HepG2 (cell line): Measurements from ENCODE around the gene ARHGEF11. TPM values are rescaled to one million over a fixed set of nuclear protein-coding genes. Genes with fewer than 3 reads are reported as not detected.

Experiments used
- ATAC-seq: fragments of 200-7000 bp; cut with Tn5 transposase; 3 replicates; pipeline ENCODE4 v1.9.1; 2020; ENCODE audit warnings: mild to moderate bottlenecking, moderate library complexity
- BruUV-seq: library from RNA; stranded (reverse); fragments of 400-500 nt; replicated peaks from 2 replicates; lab custom pipeline; 2021; lab: Mats Ljungman, UMichigan
- CTCF ChIA-PET: fragments of 300-600 bp; formaldehyde crosslinking; extraction: SDS; loops from one replicate; lab custom pipeline; 2021; ENCODE audit warnings: low total read pairs, inconsistent platforms, low intra/inter-chr PET ratio; lab: Yijun Ruan, JAX
- POLR2A ChIA-PET: fragments of 350-600 bp; sonication (Branson Sonifier 250); formaldehyde crosslinking; loops from one replicate; lab custom pipeline; 2020; ENCODE audit warnings: antibody characterized with exemption, inconsistent platforms; lab: Yijun Ruan, JAX
- DNase-seq: peaks from one replicate; pipeline ENCODE4 v3.0.0-alpha.2; 2015; ENCODE audit warnings: low spot score
- FAIRE-seq: peaks from 3 replicates; lab custom pipeline; 2011; peaks lifted over from hg19 to GRCh38; lab: Jason Lieb, UNC
- H2AFZ ChIP-seq: one replicate; pipeline ENCODE4 v1.6.1; 2011; ENCODE audit warnings: low read length, inconsistent platforms
- H3K27ac ChIP-seq: fragments of 300-600 bp; 3 replicates; pipeline ENCODE4 v1.8.0; 2011; ENCODE audit warnings: mixed run types, mild to moderate bottlenecking, mixed read lengths, low read length, inconsistent platforms; ENCODE audit not compliant: insufficient read depth; ENCODE audit errors: extremely low read length
- H3K27me3 ChIP-seq, 2 experiments: fragments of 200-600 bp in 1 of 2; 2 replicates in 1 of 2; 3 replicates in 1 of 2; pipeline versions ENCODE4 v1.6.0 to v1.8.0; 2011; ENCODE audit warnings: low read length in 2 of 2, mild to moderate bottlenecking in 2 of 2, moderate library complexity in 2 of 2, inconsistent platforms in 1 of 2; ENCODE audit not compliant: insufficient read depth in 2 of 2, control insufficient read depth in 1 of 2
- H3K36me3 ChIP-seq, 2 experiments: fragments of 200-600 bp in 1 of 2; replicated peaks in 1 of 2; 2 replicates in 1 of 2; 3 replicates in 1 of 2; pipeline versions ENCODE4 v1.5.1 to v1.8.0; 2011; ENCODE audit warnings: low read length in 2 of 2, inconsistent platforms in 1 of 2; ENCODE audit not compliant: insufficient read depth in 2 of 2, control insufficient read depth in 1 of 2
- H3K4me1 ChIP-seq: 2 replicates; pipeline ENCODE4 v1.5.1; 2012; ENCODE audit warnings: low read length, inconsistent platforms; ENCODE audit not compliant: insufficient read depth
- H3K4me2 ChIP-seq: 2 replicates; pipeline ENCODE4 v1.6.0; 2011; ENCODE audit warnings: low read depth, low read length, inconsistent platforms
- H3K4me3 ChIP-seq, 3 experiments: fragments of 200-600 bp in 1 of 3; sonication (generic), shearing (Covaris generic) in 1 of 3; replicated peaks in 1 of 3; 2 replicates each; pipeline ENCODE4 v1.5.1; 2011 to 2016; ENCODE audit warnings: low read length in 3 of 3, inconsistent platforms in 2 of 3, low read depth in 2 of 3, mild to moderate bottlenecking in 2 of 3, control low read depth in 1 of 3, mixed read lengths in 1 of 3; ENCODE audit not compliant: insufficient read depth in 1 of 3
- H3K79me2 ChIP-seq: one replicate; pipeline ENCODE4 v1.6.1; 2011; ENCODE audit warnings: low read length, inconsistent platforms; ENCODE audit not compliant: insufficient read depth
- H3K9ac ChIP-seq: 2 replicates; pipeline ENCODE4 v1.6.0; 2011; ENCODE audit warnings: mild to moderate bottlenecking, low read depth, low read length, inconsistent platforms; ENCODE audit not compliant: insufficient read depth
- H3K9me3 ChIP-seq: 2 replicates; pipeline ENCODE4 v1.5.1; 2012; ENCODE audit warnings: mild to moderate bottlenecking, low read length
- H4K20me1 ChIP-seq: 2 replicates; pipeline ENCODE4 v1.6.0; 2011; ENCODE audit warnings: inconsistent platforms, mild to moderate bottlenecking, low read length, moderate library complexity; ENCODE audit not compliant: insufficient read depth
- BRCA1 ChIP-seq: sonication (generic); formaldehyde crosslinking; IDR thresholded peaks from 2 replicates; pipeline ENCODE4 v1.4.0; 2020; ENCODE audit warnings: missing genetic modification reagents
- HMG20B ChIP-seq: conservative IDR thresholded peaks from 2 replicates; pipeline ENCODE4 v1.6.1; 2016; ENCODE audit warnings: missing genetic modification reagents, missing compliant biosample characterization
- KDM1A ChIP-seq: IDR thresholded peaks from 2 replicates; pipeline ENCODE4 v1.6.1; 2016; ENCODE audit warnings: missing compliant biosample characterization
- MTF1 ChIP-seq: sonication (generic); formaldehyde crosslinking; IDR thresholded peaks from 2 replicates; pipeline ENCODE4 v1.5.0; 2020; ENCODE audit warnings: missing genetic modification reagents
- MYPOP ChIP-seq: sonication (generic); formaldehyde crosslinking; IDR thresholded peaks from 2 replicates; pipeline ENCODE4 v1.8.1; 2023; ENCODE audit warnings: mild to moderate bottlenecking, moderate library complexity, missing genetic modification reagents
- POLR2G ChIP-seq: fragments of 200-400 bp; formaldehyde crosslinking; IDR thresholded peaks from 2 replicates; pipeline ENCODE4 v1.6.1; 2018; ENCODE audit warnings: mild to moderate bottlenecking, low read depth, low read length, moderate library complexity
- PPARG ChIP-seq: conservative IDR thresholded peaks from 2 replicates; pipeline ENCODE4 v1.6.1; 2016; ENCODE audit warnings: missing biosample characterization, missing genetic modification reagents
- RCOR2 ChIP-seq: IDR thresholded peaks from 2 replicates; pipeline ENCODE4 v1.6.1; 2016; ENCODE audit warnings: missing biosample characterization, missing genetic modification reagents
- SIX1 ChIP-seq: sonication (generic); formaldehyde crosslinking; IDR thresholded peaks from 2 replicates; pipeline ENCODE4 v1.4.0; 2020; ENCODE audit warnings: missing genetic modification reagents, borderline replicate concordance
- SMARCE1 ChIP-seq: fragments of 450-650 bp; IDR thresholded peaks from 2 replicates; pipeline ENCODE4 v1.6.1; 2017; ENCODE audit warnings: borderline replicate concordance
- SMYD3 ChIP-seq: sonication (generic); formaldehyde crosslinking; IDR thresholded peaks from 2 replicates; pipeline ENCODE4 v1.8.1; 2023; ENCODE audit warnings: mild to moderate bottlenecking, missing genetic modification reagents
- SOX13 ChIP-seq, 3 experiments: fragments of 450-650 bp in 1 of 3; sonication (generic) in 1 of 3; formaldehyde crosslinking in 1 of 3; IDR thresholded peaks in 2 of 3; conservative IDR thresholded peaks in 1 of 3; 2 replicates each; pipeline versions ENCODE4 v1.5.0 to v1.6.1; 2016 to 2020; ENCODE audit warnings: antibody characterized with exemption in 1 of 3, mild to moderate bottlenecking in 1 of 3, missing compliant biosample characterization in 1 of 3, missing genetic modification reagents in 1 of 3, moderate library complexity in 1 of 3
- ZKSCAN1 ChIP-seq: fragments of 150-350 bp; IDR thresholded peaks from 2 replicates; pipeline ENCODE4 v1.6.1; 2014; ENCODE audit warnings: low read length
- ZNF205 ChIP-seq: IDR thresholded peaks from 2 replicates; pipeline ENCODE4 v1.6.1; 2018; ENCODE audit warnings: missing biosample characterization, missing genetic modification reagents
- ZNF256 ChIP-seq: sonication (generic); formaldehyde crosslinking; conservative IDR thresholded peaks from 2 replicates; pipeline ENCODE4 v1.4.0; 2020; ENCODE audit warnings: missing genetic modification reagents
- ZNF3 ChIP-seq: IDR thresholded peaks from 2 replicates; pipeline ENCODE4 v1.7.0; 2017; ENCODE audit warnings: inconsistent platforms
- WGBS: methylation state at CpG from one replicate; pipeline ENCODE4 v1.1.6; 2017; ENCODE audit warnings: low lambda C conversion rate; 5-methylcytosine and 5-hydroxymethylcytosine counted together
- in situ Hi-C: cut with HindIII; loops from 2 replicates; pipeline ENCODE4 v1.10.0; 2017; ENCODE audit warnings: low pct_unique_long_range_greater_than_20kb; ENCODE audit not compliant: extremely low pct_ligation_motif_present
- intact Hi-C: fragments of 100-400 bp; cut with micrococcal nuclease; formaldehyde crosslinking; loops from one replicate; pipeline ENCODE4 v1.10.0; 2022; ENCODE audit not compliant: unreplicated experiment
- polyA plus RNA-seq, 8 experiments: library from polyadenylated mRNA; depleted of rRNA in 3 of 8; stranded (reverse) in 7 of 8; unstranded in 1 of 8; fragments of >200 nt; fragmentation: Illumina TruSeq in 4 of 8; extraction: Trizol in 4 of 8; gene quantifications; 2 replicates each; pipeline versions ENCODE4 v1.2.1 to v1.2.3, GENCODE V29; 2011 to 2016; ENCODE audit warnings: low read depth in 4 of 8, missing spikeins in 1 of 8, mixed read lengths in 1 of 8; ENCODE audit not compliant: insufficient read depth in 1 of 8
- total RNA-seq, 5 experiments: library from RNA; depleted of rRNA; stranded (reverse); fragments of >200 nt; fragmentation: Illumina TruSeq; extraction: Trizol; gene quantifications; 2 replicates each; pipeline ENCODE4 v1.2.3, GENCODE V29; 2016; ENCODE audit warnings: low read depth in 1 of 5
- TF ChIP-seq, protein P1 (sequence below): sonication (generic); formaldehyde crosslinking; IDR thresholded peaks from 2 replicates; pipeline ENCODE4 v1.5.1; 2020; ENCODE audit warnings: mild to moderate bottlenecking, missing genetic modification reagents, moderate library complexity
- TF ChIP-seq, protein P2 (sequence below): sonication (generic); formaldehyde crosslinking; IDR thresholded peaks from 2 replicates; pipeline ENCODE4 v1.4.0; 2020; ENCODE audit warnings: mild to moderate bottlenecking, missing genetic modification reagents
- TF ChIP-seq, protein P3 (sequence below): sonication (generic); formaldehyde crosslinking; IDR thresholded peaks from 2 replicates; pipeline ENCODE4 v1.5.0; 2020; ENCODE audit warnings: missing genetic modification reagents

ARHGEF11 gene
- total and polyA plus RNA-seq, 2 of the 13 experiments (the other 11 are each of a cell fraction or from before 2014, with no cell fraction given): 16.5 to 21.2 TPM

- no TSS peak for BruUV-seq
- no peaks in the 10 kb centered on the region; the same call in 1 of the 2 replicates for H4K20me1 ChIP-seq
- H3K27me3 ChIP-seq: no peaks in the 10 kb centered on the region
- TF ChIP-seq SIX1 (CRISPR knock-in tag) (no peak), KDM1A (CRISPR knock-in tag) (no peak), POLR2G (no peak), ZNF205 (CRISPR knock-in tag) (no peak), RCOR2 (CRISPR knock-in tag) (no peak), MTF1 (CRISPR knock-in tag) (no peak), BRCA1 (CRISPR knock-in tag) (no peak), SMARCE1 (no peak), SOX13 (IDR thresholded peaks at IDR 0.05) (no peak), SOX13 (CRISPR knock-in tag; conservative IDR thresholded peaks at IDR 0.05 in 1 of 2, IDR thresholded peaks at IDR 0.05 in 1 of 2) (no peak), ZNF3 (no peak), ZNF256 (no peak), MYPOP (CRISPR knock-in tag) (no peak), ZKSCAN1 (no peak), PPARG (no peak), HMG20B (CRISPR knock-in tag) (no peak), SMYD3 (CRISPR knock-in tag) (no peak)
- TF ChIP-seq, protein P1, sequence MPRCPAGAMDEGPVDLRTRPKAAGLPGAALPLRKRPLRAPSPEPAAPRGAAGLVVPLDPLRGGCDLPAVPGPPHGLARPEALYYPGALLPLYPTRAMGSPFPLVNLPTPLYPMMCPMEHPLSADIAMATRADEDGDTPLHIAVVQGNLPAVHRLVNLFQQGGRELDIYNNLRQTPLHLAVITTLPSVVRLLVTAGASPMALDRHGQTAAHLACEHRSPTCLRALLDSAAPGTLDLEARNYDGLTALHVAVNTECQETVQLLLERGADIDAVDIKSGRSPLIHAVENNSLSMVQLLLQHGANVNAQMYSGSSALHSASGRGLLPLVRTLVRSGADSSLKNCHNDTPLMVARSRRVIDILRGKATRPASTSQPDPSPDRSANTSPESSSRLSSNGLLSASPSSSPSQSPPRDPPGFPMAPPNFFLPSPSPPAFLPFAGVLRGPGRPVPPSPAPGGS (CRISPR knock-in tag): no peak
- TF ChIP-seq, protein P2, sequence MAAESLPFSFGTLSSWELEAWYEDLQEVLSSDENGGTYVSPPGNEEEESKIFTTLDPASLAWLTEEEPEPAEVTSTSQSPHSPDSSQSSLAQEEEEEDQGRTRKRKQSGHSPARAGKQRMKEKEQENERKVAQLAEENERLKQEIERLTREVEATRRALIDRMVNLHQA (CRISPR knock-in tag): no peak
- TF ChIP-seq, protein P3, sequence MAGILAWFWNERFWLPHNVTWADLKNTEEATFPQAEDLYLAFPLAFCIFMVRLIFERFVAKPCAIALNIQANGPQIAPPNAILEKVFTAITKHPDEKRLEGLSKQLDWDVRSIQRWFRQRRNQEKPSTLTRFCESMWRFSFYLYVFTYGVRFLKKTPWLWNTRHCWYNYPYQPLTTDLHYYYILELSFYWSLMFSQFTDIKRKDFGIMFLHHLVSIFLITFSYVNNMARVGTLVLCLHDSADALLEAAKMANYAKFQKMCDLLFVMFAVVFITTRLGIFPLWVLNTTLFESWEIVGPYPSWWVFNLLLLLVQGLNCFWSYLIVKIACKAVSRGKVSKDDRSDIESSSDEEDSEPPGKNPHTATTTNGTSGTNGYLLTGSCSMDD (CRISPR knock-in tag): no peak
- H3K9ac ChIP-seq: no peak overlapping the region
- no peak for ATAC-seq
- intact Hi-C loops: no loop called here
- H3K9me3 ChIP-seq: no peaks in the 10 kb centered on the region
- no peak overlapping the region for H3K27ac ChIP-seq
- H2AFZ ChIP-seq: no peak overlapping the region
- no peak for FAIRE-seq
- in situ Hi-C loops: no loop called here
- DNase-seq: no peak
- no peak overlapping the region for H3K4me3 ChIP-seq
- peaks cover 3% of the 10 kb centered on the region for H3K79me2 ChIP-seq
- no peaks in the 10 kb centered on the region for H3K4me1 ChIP-seq
- WGBS: 94% methylated on average over 9 of the region's 9 CpGs
- H3K4me2 ChIP-seq: no peak overlapping the region
- ChIA-PET CTCF (no interaction called here), POLR2A (no interaction called here)
- H3K36me3 ChIP-seq: no peaks in the 10 kb centered on the region; a peak in 1 of 5 replicates
Measured at GRCh38 chr1:156999596-157000320, 45.8 kb downstream of the ARHGEF11 start.
